H9 (cell line): ENCODE measurements around the gene SH3RF3. TPM values are rescaled to one million over a fixed set of nuclear protein-coding genes. Genes with fewer than 3 reads are reported as not detected.

Experiments
- DNase-seq: peaks from one replicate; pipeline ENCODE4 v3.0.0-alpha.2; 2017
- H2AFZ ChIP-seq: one replicate; pipeline ENCODE4 v1.6.1; 2013; ENCODE audit warnings: mild to moderate bottlenecking, low read length, control low read depth, moderate library complexity
- H2AK5ac ChIP-seq: 2 replicates; pipeline ENCODE4 v1.6.1; 2013; ENCODE audit warnings: low read length, control low read depth, mixed read lengths; ENCODE audit not compliant: insufficient read length
- H2BK120ac ChIP-seq: one replicate; pipeline ENCODE4 v1.6.1; 2013; ENCODE audit warnings: low read depth, mild to moderate bottlenecking, low read length, control low read depth, inconsistent platforms; ENCODE audit not compliant: poor library complexity, severe bottlenecking
- H2BK12ac ChIP-seq: 2 replicates; pipeline ENCODE4 v1.6.1; 2013; ENCODE audit warnings: low read length, control low read depth, mixed read lengths, low read depth; ENCODE audit not compliant: insufficient read length
- H2BK15ac ChIP-seq: 2 replicates; pipeline ENCODE4 v1.6.1; 2013; ENCODE audit warnings: low read depth, low read length, control low read depth
- H2BK20ac ChIP-seq: one replicate; pipeline ENCODE4 v1.6.1; 2013; ENCODE audit warnings: low read depth, mild to moderate bottlenecking, low read length, control low read depth, inconsistent platforms; ENCODE audit not compliant: poor library complexity, severe bottlenecking
- H2BK5ac ChIP-seq: 2 replicates; pipeline ENCODE4 v1.6.1; 2013; ENCODE audit warnings: low read length, control low read depth, mixed read lengths; ENCODE audit not compliant: insufficient read length
- H3K14ac ChIP-seq: 2 replicates; pipeline ENCODE4 v1.6.1; 2013; ENCODE audit warnings: low read length, control low read depth; ENCODE audit not compliant: insufficient read depth
- H3K18ac ChIP-seq: 2 replicates; pipeline ENCODE4 v1.6.1; 2013; ENCODE audit warnings: low read depth, mild to moderate bottlenecking, mixed read lengths, low read length, control low read depth; ENCODE audit not compliant: insufficient read length
- H3K23ac ChIP-seq: 2 replicates; pipeline ENCODE4 v1.6.1; 2013; ENCODE audit warnings: low read length, control low read depth, mixed read lengths, low read depth; ENCODE audit not compliant: insufficient read length
- H3K23me2 ChIP-seq: 2 replicates; pipeline ENCODE4 v1.6.1; 2013; ENCODE audit warnings: low read depth, mild to moderate bottlenecking, mixed read lengths, low read length, control low read depth; ENCODE audit not compliant: insufficient read length, poor library complexity, severe bottlenecking
- H3K27ac ChIP-seq: 2 replicates; pipeline ENCODE4 v1.5.1; 2013; ENCODE audit warnings: low read length, control low read depth, mixed read lengths, low read depth; ENCODE audit not compliant: insufficient read length
- H3K27me3 ChIP-seq: 2 replicates; pipeline ENCODE4 v1.6.1; 2013; ENCODE audit warnings: low read length, control low read depth, inconsistent platforms; ENCODE audit not compliant: insufficient read depth
- H3K4ac ChIP-seq: 2 replicates; pipeline ENCODE4 v1.6.1; 2013; ENCODE audit warnings: low read depth, mild to moderate bottlenecking, control low read depth, inconsistent platforms, low read length, moderate library complexity
- H3K4me1 ChIP-seq: 2 replicates; pipeline ENCODE4 v1.6.1; 2013; ENCODE audit warnings: low read length, control low read depth, inconsistent platforms; ENCODE audit not compliant: insufficient read depth
- H3K4me2 ChIP-seq: 2 replicates; pipeline ENCODE4 v1.6.1; 2013; ENCODE audit warnings: low read length, control low read depth, mixed read lengths; ENCODE audit not compliant: insufficient read length, insufficient read depth
- H3K56ac ChIP-seq: 2 replicates; pipeline ENCODE4 v1.6.1; 2013; ENCODE audit warnings: low read depth, mild to moderate bottlenecking, mixed read lengths, low read length, control low read depth; ENCODE audit not compliant: insufficient read length
- H3K79me1 ChIP-seq: 2 replicates; pipeline ENCODE4 v1.6.1; 2013; ENCODE audit warnings: low read depth, mild to moderate bottlenecking, moderate library complexity, low read length, control low read depth, inconsistent platforms; ENCODE audit not compliant: insufficient read depth, poor library complexity, severe bottlenecking
- H3K79me2 ChIP-seq: 2 replicates; pipeline ENCODE4 v1.6.1; 2013; ENCODE audit warnings: low read length, control low read depth, inconsistent platforms; ENCODE audit not compliant: insufficient read depth
- H3K9ac ChIP-seq: 2 replicates; pipeline ENCODE4 v1.6.1; 2013; ENCODE audit warnings: low read length, control low read depth, mixed read lengths; ENCODE audit not compliant: insufficient read length; ENCODE audit errors: extremely low read depth
- H3K9me3 ChIP-seq: one replicate; pipeline ENCODE4 v1.6.1; 2013; ENCODE audit warnings: low read depth, low read length, inconsistent platforms; ENCODE audit not compliant: control insufficient read depth
- H3T11ph ChIP-seq: one replicate; pipeline ENCODE4 v1.6.1; 2013; ENCODE audit warnings: mild to moderate bottlenecking, low read length, control low read depth, inconsistent platforms
- H4K20me1 ChIP-seq: one replicate; pipeline ENCODE4 v1.6.1; 2013; ENCODE audit not compliant: control insufficient read depth, insufficient read length, insufficient read depth
- H4K5ac ChIP-seq: 2 replicates; pipeline ENCODE4 v1.6.1; 2013; ENCODE audit warnings: low read depth, mild to moderate bottlenecking, mixed read lengths, low read length, control low read depth; ENCODE audit not compliant: insufficient read length
- H4K8ac ChIP-seq: replicated peaks from 2 replicates; pipeline ENCODE4 v1.6.1; 2013; ENCODE audit warnings: low read length, control low read depth, mixed read lengths, low read depth; ENCODE audit not compliant: insufficient read length
- H4K91ac ChIP-seq: 2 replicates; pipeline ENCODE4 v1.6.1; 2013; ENCODE audit warnings: low read depth, mild to moderate bottlenecking, moderate library complexity, mixed read lengths, low read length, control low read depth; ENCODE audit not compliant: insufficient read length
- H3K27ac Mint-ChIP-seq, 3 experiments: 2 replicates in 2 of 3; 3 replicates in 1 of 3; pipeline ENCODE4 v1.8.0; 2020 to 2021; ENCODE audit warnings: mixed read lengths in 3 of 3, mild to moderate bottlenecking in 1 of 3, moderate library complexity in 1 of 3
- H3K27me3 Mint-ChIP-seq: 2 replicates; pipeline ENCODE4 v1.8.0; 2021; ENCODE audit warnings: low read depth, mild to moderate bottlenecking, moderate library complexity, mixed read lengths
- H3K36me3 Mint-ChIP-seq, 3 experiments: 2 replicates in 2 of 3; 3 replicates in 1 of 3; pipeline ENCODE4 v1.8.0; 2020 to 2021; ENCODE audit warnings: low read depth in 3 of 3, mixed read lengths in 3 of 3; ENCODE audit not compliant: insufficient read depth in 1 of 3
- H3K4me1 Mint-ChIP-seq, 2 experiments: 2 replicates each; pipeline ENCODE4 v1.8.0; 2020; ENCODE audit warnings: mixed read lengths in 2 of 2
- H3K4me3 Mint-ChIP-seq, 2 experiments: 2 replicates in 1 of 2; 3 replicates in 1 of 2; pipeline ENCODE4 v1.8.0; 2020 to 2021; ENCODE audit warnings: mild to moderate bottlenecking in 2 of 2, mixed read lengths in 2 of 2, moderate library complexity in 1 of 2
- H3K9me3 Mint-ChIP-seq, 2 experiments: 2 replicates in 1 of 2; 3 replicates in 1 of 2; pipeline ENCODE4 v1.8.0; 2020; ENCODE audit warnings: mild to moderate bottlenecking in 2 of 2, mixed read lengths in 2 of 2, moderate library complexity in 1 of 2
- WGBS: extraction: QIAGEN DNeasy Blood & Tissue Kit; methylation state at CpG from one replicate; pipeline ENCODE4 v1.1.7; 2013; ENCODE audit warnings: missing lambda C conversion rate, low lambda C conversion rate, mixed read lengths; ENCODE audit not compliant: insufficient read length; ENCODE audit errors: extremely low coverage; 5-methylcytosine and 5-hydroxymethylcytosine counted together
- total RNA-seq: library from RNA; stranded (reverse); gene quantifications from 2 replicates; pipeline ENCODE4 v1.2.1, GENCODE V29; 2021
- TF ChIP-seq, protein P1 (sequence below): fragments of 200-600 bp; sonication (generic); conservative IDR thresholded peaks from 3 replicates; pipeline ENCODE4 v1.8.0; 2021; ENCODE audit warnings: antibody characterized with exemption, mild to moderate bottlenecking

The SH3RF3 gene
- total RNA-seq, 1 experiment from 2014 or later, result 0.46 TPM

GRCh38 chr2:109293663-109294062 is 164.7 kb downstream of the SH3RF3 start:
- no peak for DNase-seq
- Histone ChIP-seq H4K91ac (no peak overlapping the region), H3K18ac (no peak overlapping the region), H3K14ac (no peak overlapping the region), H3K79me1 (no peaks in the 10 kb centered on the region), H3K9me3 (no peaks in the 10 kb centered on the region), H3K9ac (no peak overlapping the region), H2BK20ac (no peak overlapping the region), H3K4me1 (no peaks in the 10 kb centered on the region; the same call in 1 of the 2 replicates), H4K5ac (no peak overlapping the region), H4K8ac (no peak overlapping the region), H3K56ac (no peak overlapping the region), H3K4me2 (no peak overlapping the region), H3K4ac (no peak overlapping the region), H2AK5ac (no peak overlapping the region), H3K27ac (no peak overlapping the region), H3K79me2 (no peaks in the 10 kb centered on the region), H3T11ph (no peak overlapping the region), H2BK5ac (no peak overlapping the region), H3K23me2 (no peaks in the 10 kb centered on the region), H2BK15ac (no peak overlapping the region), H3K27me3 (no peaks in the 10 kb centered on the region), H4K20me1 (no peaks in the 10 kb centered on the region), H3K23ac (no peak overlapping the region), H2AFZ (no peak overlapping the region), H2BK120ac (no peak overlapping the region), H2BK12ac (no peak overlapping the region)
- Mint-ChIP-seq H3K36me3 (peaks cover 0 to 7% (median 0%) of the 10 kb centered on the region in 3 experiments; a peak in 2 of 7 replicates), H3K27ac (peak overlapping the region in 1 of 3 experiments; percentile 36; a peak in 3 of 7 replicates), H3K27me3 (no peaks in the 10 kb centered on the region; the same call in 1 of the 2 replicates), H3K9me3 (peaks cover 3 to 4% of the 10 kb centered on the region in 2 experiments; a peak in 2 of 5 replicates), H3K4me3 (no peak overlapping the region), H3K4me1 (peaks cover 27 to 30% of the 10 kb centered on the region in 2 experiments)
- TF ChIP-seq, protein P1, sequence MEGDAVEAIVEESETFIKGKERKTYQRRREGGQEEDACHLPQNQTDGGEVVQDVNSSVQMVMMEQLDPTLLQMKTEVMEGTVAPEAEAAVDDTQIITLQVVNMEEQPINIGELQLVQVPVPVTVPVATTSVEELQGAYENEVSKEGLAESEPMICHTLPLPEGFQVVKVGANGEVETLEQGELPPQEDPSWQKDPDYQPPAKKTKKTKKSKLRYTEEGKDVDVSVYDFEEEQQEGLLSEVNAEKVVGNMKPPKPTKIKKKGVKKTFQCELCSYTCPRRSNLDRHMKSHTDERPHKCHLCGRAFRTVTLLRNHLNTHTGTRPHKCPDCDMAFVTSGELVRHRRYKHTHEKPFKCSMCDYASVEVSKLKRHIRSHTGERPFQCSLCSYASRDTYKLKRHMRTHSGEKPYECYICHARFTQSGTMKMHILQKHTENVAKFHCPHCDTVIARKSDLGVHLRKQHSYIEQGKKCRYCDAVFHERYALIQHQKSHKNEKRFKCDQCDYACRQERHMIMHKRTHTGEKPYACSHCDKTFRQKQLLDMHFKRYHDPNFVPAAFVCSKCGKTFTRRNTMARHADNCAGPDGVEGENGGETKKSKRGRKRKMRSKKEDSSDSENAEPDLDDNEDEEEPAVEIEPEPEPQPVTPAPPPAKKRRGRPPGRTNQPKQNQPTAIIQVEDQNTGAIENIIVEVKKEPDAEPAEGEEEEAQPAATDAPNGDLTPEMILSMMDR, result no peak
- no CpG with 5 or more reads among the region's 8 CpGs for WGBS
